ENCODE data around the gene GRID2. TPM values are rescaled to one million over a fixed set of nuclear protein-coding genes. Genes with fewer than 3 reads are reported as not detected.

GRID2 gene
- total RNA-seq, 4 donors from 2014 or later: 0.63 TPM; not detected in 3

- no peaks in the 10 kb centered on the region for H3K9me3 ChIP-seq
- no peaks in the 10 kb centered on the region for H3K4me1 ChIP-seq
- H3K4me3 ChIP-seq: no peak overlapping the region
- H3K36me3 ChIP-seq: no peaks in the 10 kb centered on the region
- H3K27me3 ChIP-seq: no peaks in the 10 kb centered on the region
- WGBS, 2 donors: 91 to 94% methylated on average over 1 of the region's 1 CpG
- no peak for TF ChIP-seq POLR2A (IDR thresholded peaks at IDR 0.05)
- no peak overlapping the region for H3K27ac ChIP-seq
- DNase-seq (ENCODE audit: low spot score in 2 of 2): no peak
These were observed 1110.3 kb downstream of the GRID2 start for GRCh38 chr4:93414041-93414550.

GRCh38 chr4:93416344-93417128 is 1112.8 kb downstream of the GRID2 start:
- TF ChIP-seq EP300 (IDR thresholded peaks at IDR 0.05) (no peak), CTCF (IDR thresholded peaks at IDR 0.05) (no peak), POLR2A (IDR thresholded peaks at IDR 0.05) (no peak)
- Histone ChIP-seq H3K27ac (no peak overlapping the region), H3K36me3 (no peaks in the 10 kb centered on the region), H3K4me3 (no peak overlapping the region), H3K27me3 (no peaks in the 10 kb centered on the region), H3K4me1 (no peaks in the 10 kb centered on the region), H3K9me3 (no peaks in the 10 kb centered on the region)
- DNase-seq (ENCODE audit: low spot score in 2 of 2): no peak
- 57 to 59% methylated on average over 4 of the region's 4 CpGs for WGBS, 2 donors

- Histone ChIP-seq H3K27me3 (no peaks in the 10 kb centered on the region), H3K4me1 (no peaks in the 10 kb centered on the region), H3K4me3 (no peak overlapping the region), H3K36me3 (no peaks in the 10 kb centered on the region), H3K27ac (no peak overlapping the region), H3K9me3 (no peaks in the 10 kb centered on the region)
- TF ChIP-seq POLR2A (IDR thresholded peaks at IDR 0.05) (no peak), EP300 (IDR thresholded peaks at IDR 0.05) (no peak), CTCF (IDR thresholded peaks at IDR 0.05) (no peak)
- DNase-seq (ENCODE audit: low spot score in 2 of 2): no peak
These were observed 1127.6 kb downstream of the GRID2 start for GRCh38 chr4:93431371-93431770.

GRCh38 chr4:93433840-93434239 is 1130.1 kb downstream of the GRID2 start:
- Histone ChIP-seq H3K9me3 (no peaks in the 10 kb centered on the region), H3K27me3 (no peaks in the 10 kb centered on the region), H3K36me3 (no peaks in the 10 kb centered on the region), H3K27ac (no peak overlapping the region), H3K4me3 (no peak overlapping the region), H3K4me1 (no peaks in the 10 kb centered on the region)
- WGBS, 2 donors: 87 to 92% methylated on average over 3 of the region's 3 CpGs
- no peak for TF ChIP-seq EP300 (IDR thresholded peaks at IDR 0.05)
- TF ChIP-seq POLR2A (IDR thresholded peaks at IDR 0.05): no peak
- TF ChIP-seq CTCF (IDR thresholded peaks at IDR 0.05): no peak
- DNase-seq (ENCODE audit: low spot score in 2 of 2): no peak

GRCh38 chr4:93436000-93436626 is 1132.3 kb downstream of the GRID2 start:
- no peak for DNase-seq (ENCODE audit: low spot score in 2 of 2)
- no peaks in the 10 kb centered on the region for H3K9me3 ChIP-seq
- no peak for TF ChIP-seq POLR2A (IDR thresholded peaks at IDR 0.05)
- no peak for TF ChIP-seq EP300 (IDR thresholded peaks at IDR 0.05)
- TF ChIP-seq CTCF (IDR thresholded peaks at IDR 0.05): no peak
- H3K27ac ChIP-seq: no peak overlapping the region
- H3K27me3 ChIP-seq: no peaks in the 10 kb centered on the region
- H3K4me3 ChIP-seq: no peak overlapping the region
- H3K36me3 ChIP-seq: no peaks in the 10 kb centered on the region
- H3K4me1 ChIP-seq: no peaks in the 10 kb centered on the region
- 85 to 87% methylated on average over 3 of the region's 3 CpGs for WGBS, 2 donors

All from tibial nerve (tissue), 4 donors.